Left ventricle myocardium inferior (tissue), 1 donor: Measurements from ENCODE around the gene ZNF165. TPM values are rescaled to one million over a fixed set of nuclear protein-coding genes. Genes with fewer than 3 reads are reported as not detected.
"Not testable (repeated sequence)": the region's sequence is repeated elsewhere in the genome, so short reads cannot be mapped to it uniquely, and the experiment has no call there.

Experiments used
- DNase-seq: peaks from one replicate; pipeline ENCODE4 v3.0.0-alpha.2; 2020
- H3K27ac ChIP-seq: fragments of 200-600 bp; replicated peaks from 2 replicates; pipeline ENCODE4 v1.8.0; 2021
- H3K27me3 ChIP-seq: fragments of 200-600 bp; 2 replicates; pipeline ENCODE4 v1.8.0; 2021; ENCODE audit warnings: low read depth
- H3K36me3 ChIP-seq: fragments of 200-600 bp; 2 replicates; pipeline ENCODE4 v1.8.0; 2021
- H3K4me1 ChIP-seq: fragments of 200-600 bp; 2 replicates; pipeline ENCODE4 v1.8.0; 2021
- H3K4me3 ChIP-seq: fragments of 200-600 bp; 2 replicates; pipeline ENCODE4 v1.8.0; 2021; ENCODE audit warnings: mild to moderate bottlenecking, moderate library complexity
- H3K9me3 ChIP-seq: fragments of 200-600 bp; replicated peaks from 2 replicates; pipeline ENCODE4 v1.8.0; 2021
- CTCF ChIP-seq: fragments of 200-600 bp; IDR thresholded peaks from 2 replicates; pipeline ENCODE4 v1.8.0; 2021; ENCODE audit warnings: antibody characterized with exemption, mild to moderate bottlenecking, borderline replicate concordance
- intact Hi-C: fragments of 100-400 bp; cut with micrococcal nuclease; formaldehyde crosslinking; loops from one replicate; pipeline ENCODE4 v1.11.0; 2022
- total RNA-seq: library from RNA; stranded (reverse); fragmentation: NEBNext Ultra II Directional; extraction: Animal tissue kit (Norgen Biotek cat#: 25700); gene quantifications from one replicate; pipeline ENCODE4 v1.2.1, GENCODE V29; 2021
- donor health status: DM: no; HTN: yes; CAD: no; lungs with severe emphysema.

ZNF165 gene
- total RNA-seq, 1 donor from 2014 or later, result 0.55 TPM

DNA sequence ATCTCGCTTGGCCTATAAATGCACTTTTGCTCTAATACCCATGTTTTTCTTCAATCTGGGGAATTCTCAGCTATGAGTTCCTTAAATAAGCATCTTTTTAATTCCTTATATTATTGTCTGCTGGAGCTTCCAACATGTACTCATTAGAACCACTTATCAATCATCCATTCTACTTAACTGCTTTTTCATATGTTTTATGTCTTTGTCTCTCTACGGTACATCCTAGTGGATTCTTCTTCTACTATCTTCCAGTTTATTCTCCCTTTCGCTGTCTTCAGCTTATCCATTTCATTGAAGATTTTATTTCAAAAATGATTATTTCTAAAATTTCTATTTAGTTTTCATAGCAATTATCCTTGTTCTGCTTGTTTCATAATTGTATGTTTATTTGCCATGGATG, 31.6 kb downstream of the ZNF165 start:
- Histone ChIP-seq H3K4me1 (no peaks in the 10 kb centered on the region), H3K27me3 (no peaks in the 10 kb centered on the region), H3K4me3 (no peak overlapping the region), H3K36me3 (peaks cover 22% of the 10 kb centered on the region), H3K9me3 (no peaks in the 10 kb centered on the region), H3K27ac (no peak overlapping the region)
- intact Hi-C loops, result no loop called here
- DNase-seq, result no peak
- no peak for TF ChIP-seq CTCF

GRCh38 chr6:28115799-28116198, 35.4 kb downstream of the ZNF165 start:
- no peaks in the 10 kb centered on the region for H3K9me3 ChIP-seq
- no peak overlapping the region for H3K27ac ChIP-seq
- DNase-seq, result no peak
- intact Hi-C loops, result no loop called here
- H3K27me3 ChIP-seq, result no peaks in the 10 kb centered on the region
- H3K4me1 ChIP-seq, result no peaks in the 10 kb centered on the region
- no peak for TF ChIP-seq CTCF
- H3K36me3 ChIP-seq, result peaks cover 58% of the 10 kb centered on the region
- H3K4me3 ChIP-seq, result no peak overlapping the region

- peaks cover 74% of the 10 kb centered on the region for H3K36me3 ChIP-seq
- intact Hi-C loops, result no loop called here
Measured at GRCh38 chr6:28117386-28118050, 37.1 kb downstream of the ZNF165 start.

GRCh38 chr6:28118217-28118616, 37.8 kb downstream of the ZNF165 start:
- no peak overlapping the region for H3K4me3 ChIP-seq
- H3K9me3 ChIP-seq, result no peaks in the 10 kb centered on the region
- no peak for DNase-seq
- TF ChIP-seq CTCF, result no peak
- H3K4me1 ChIP-seq, result no peaks in the 10 kb centered on the region
- H3K27me3 ChIP-seq, result no peaks in the 10 kb centered on the region
- intact Hi-C loops, result no loop called here
- H3K36me3 ChIP-seq, result peaks cover 78% of the 10 kb centered on the region
- no peak overlapping the region for H3K27ac ChIP-seq

More at GRCh38 chr6:28117386-28118050, 37.1 kb downstream of the ZNF165 start:
- Histone ChIP-seq H3K27me3 (no peaks in the 10 kb centered on the region), H3K4me3 (no peak overlapping the region), H3K9me3 (no peaks in the 10 kb centered on the region), H3K27ac (no peak overlapping the region), H3K4me1 (no peaks in the 10 kb centered on the region)
- DNase-seq, result no peak
- TF ChIP-seq CTCF, result no peak

DNA sequence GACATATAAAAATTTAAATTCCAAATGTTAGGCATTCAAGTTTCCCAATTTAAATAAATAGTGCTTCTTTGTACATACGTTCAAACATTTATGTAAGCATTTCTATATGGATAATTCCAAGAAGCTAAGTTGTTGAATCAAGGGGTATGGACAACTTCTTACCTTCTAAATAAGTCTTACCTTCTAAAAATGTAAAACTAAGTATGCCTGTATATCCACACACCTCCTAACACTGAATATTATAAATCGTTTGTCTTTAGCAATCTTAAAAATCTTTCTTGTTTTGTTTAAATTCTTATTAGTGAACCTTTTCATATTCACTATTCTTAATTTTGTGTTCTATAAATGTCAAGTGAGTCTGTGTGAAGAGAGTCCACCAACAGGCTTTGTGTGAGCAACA, 41.5 kb downstream of the ZNF165 start:
- peaks cover 63% of the 10 kb centered on the region for H3K36me3 ChIP-seq
- intact Hi-C loops, result no loop called here
- no peak for DNase-seq

DNA sequence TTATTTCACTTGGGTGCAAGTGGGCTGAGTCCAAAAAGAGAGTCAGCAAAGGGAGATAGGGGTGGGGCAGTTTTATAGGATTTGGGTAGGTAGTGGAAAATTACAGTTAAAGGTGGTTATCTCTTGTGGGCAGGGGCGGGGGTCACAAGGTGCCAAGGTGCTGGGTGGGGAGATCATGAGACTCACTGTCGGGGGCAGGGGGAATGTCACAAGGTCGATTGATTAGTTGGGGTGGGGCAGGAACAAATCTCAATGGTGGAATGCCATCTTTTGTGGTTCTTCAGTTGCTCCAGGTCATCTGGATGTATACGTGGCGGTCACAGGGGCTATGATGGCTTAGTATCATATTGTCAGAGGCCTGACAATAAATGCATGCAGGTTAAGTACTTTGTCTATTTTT, 41.9 kb downstream of the ZNF165 start:
- intact Hi-C loops, H3K27me3 ChIP-seq, H3K9me3 ChIP-seq, DNase-seq, H3K4me3 ChIP-seq, H3K27ac ChIP-seq: not testable (repeated sequence)
- Histone ChIP-seq H3K36me3 (peaks cover 62% of the 10 kb centered on the region), H3K4me1 (peaks cover 31% of the 10 kb centered on the region)

More for the DNA sequence above, 41.5 kb downstream of the ZNF165 start:
- no peaks in the 10 kb centered on the region for H3K27me3 ChIP-seq
- H3K4me1 ChIP-seq, result peaks cover 27% of the 10 kb centered on the region
- no peaks in the 10 kb centered on the region for H3K9me3 ChIP-seq
- H3K27ac ChIP-seq, result no peak overlapping the region
- H3K4me3 ChIP-seq, result no peak overlapping the region
- no peak for TF ChIP-seq CTCF
